ENCODE results near the gene PTPRN2. TPM values are rescaled to one million over a fixed set of nuclear protein-coding genes. Genes with fewer than 3 reads are reported as not detected.

PTPRN2 gene
- total RNA-seq, 1 donor from 2014 or later, result 15.4 TPM

DNA sequence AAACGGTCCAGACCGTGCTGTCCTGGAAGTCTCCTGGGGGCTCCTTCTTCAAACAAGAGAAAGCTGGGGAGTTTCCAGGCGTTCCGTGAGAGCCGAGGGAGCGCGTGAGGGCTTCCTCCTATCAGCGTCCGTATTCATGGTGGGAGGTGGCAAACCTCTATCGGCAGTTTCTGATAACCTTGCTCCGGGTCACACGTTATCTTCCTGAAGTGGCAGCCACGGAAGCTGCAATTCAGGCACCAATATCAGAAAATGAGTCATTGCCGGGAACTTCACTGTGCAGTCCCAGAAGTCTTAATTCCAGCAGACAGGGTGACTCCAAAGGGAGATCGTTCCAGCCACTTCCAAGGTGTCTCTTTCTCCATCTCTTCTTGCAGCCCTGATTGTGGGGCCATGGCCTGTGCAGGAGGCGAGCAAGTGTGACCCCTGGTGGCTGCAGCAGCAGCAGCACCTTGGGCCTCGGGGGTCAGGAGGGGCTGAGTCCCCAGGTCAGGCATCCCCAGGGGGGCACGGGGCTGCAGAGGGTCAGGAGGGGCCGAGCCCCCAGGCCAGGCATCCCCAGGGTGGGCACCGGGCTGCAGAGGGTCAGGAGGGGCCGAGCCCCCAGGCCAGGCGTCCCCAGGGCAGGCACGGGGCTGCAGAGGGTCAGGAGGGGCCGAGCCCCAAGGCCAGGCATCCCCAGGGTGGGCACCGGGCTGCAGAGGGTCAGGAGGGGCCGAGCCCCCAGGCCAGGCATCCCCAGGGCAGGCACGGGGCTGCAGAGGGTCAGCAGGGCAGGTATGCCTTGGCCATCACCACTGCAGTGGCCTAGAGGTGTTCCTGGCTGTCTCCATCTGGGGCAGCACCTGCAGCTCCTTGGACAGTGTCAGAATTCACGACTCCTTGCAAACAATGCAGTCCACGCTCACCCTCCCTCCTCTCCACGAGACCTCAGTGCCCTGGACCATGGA is 712.1 kb downstream of the PTPRN2 start:
- H3K36me3 Mint-ChIP-seq, result no peaks in the 10 kb centered on the region
- TF ChIP-seq, protein P1, sequence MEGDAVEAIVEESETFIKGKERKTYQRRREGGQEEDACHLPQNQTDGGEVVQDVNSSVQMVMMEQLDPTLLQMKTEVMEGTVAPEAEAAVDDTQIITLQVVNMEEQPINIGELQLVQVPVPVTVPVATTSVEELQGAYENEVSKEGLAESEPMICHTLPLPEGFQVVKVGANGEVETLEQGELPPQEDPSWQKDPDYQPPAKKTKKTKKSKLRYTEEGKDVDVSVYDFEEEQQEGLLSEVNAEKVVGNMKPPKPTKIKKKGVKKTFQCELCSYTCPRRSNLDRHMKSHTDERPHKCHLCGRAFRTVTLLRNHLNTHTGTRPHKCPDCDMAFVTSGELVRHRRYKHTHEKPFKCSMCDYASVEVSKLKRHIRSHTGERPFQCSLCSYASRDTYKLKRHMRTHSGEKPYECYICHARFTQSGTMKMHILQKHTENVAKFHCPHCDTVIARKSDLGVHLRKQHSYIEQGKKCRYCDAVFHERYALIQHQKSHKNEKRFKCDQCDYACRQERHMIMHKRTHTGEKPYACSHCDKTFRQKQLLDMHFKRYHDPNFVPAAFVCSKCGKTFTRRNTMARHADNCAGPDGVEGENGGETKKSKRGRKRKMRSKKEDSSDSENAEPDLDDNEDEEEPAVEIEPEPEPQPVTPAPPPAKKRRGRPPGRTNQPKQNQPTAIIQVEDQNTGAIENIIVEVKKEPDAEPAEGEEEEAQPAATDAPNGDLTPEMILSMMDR (conservative IDR thresholded peaks at IDR 0.05), result peak; percentile 87
- no peaks in the 10 kb centered on the region for H3K9me3 Mint-ChIP-seq
- no peak for DNase-seq (ENCODE audit: extremely low spot score, unreplicated experiment)
- H3K4me3 Mint-ChIP-seq, result no peak overlapping the region
- no peaks in the 10 kb centered on the region for H3K27me3 Mint-ChIP-seq
- peak overlapping the region; percentile 1 for H3K27ac Mint-ChIP-seq
- H3K4me1 Mint-ChIP-seq (ENCODE audit: unreplicated experiment), result peaks cover 3% of the 10 kb centered on the region

- Mint-ChIP-seq H3K4me3 (no peak overlapping the region), H3K36me3 (no peaks in the 10 kb centered on the region), H3K27ac (peak overlapping the region; percentile 1), H3K4me1 (ENCODE audit: unreplicated experiment) (peaks cover 3% of the 10 kb centered on the region), H3K27me3 (no peaks in the 10 kb centered on the region), H3K9me3 (no peaks in the 10 kb centered on the region)
- TF ChIP-seq, protein P1 (conservative IDR thresholded peaks at IDR 0.05), result no peak
- DNase-seq (ENCODE audit: extremely low spot score, unreplicated experiment), result no peak
Observed at GRCh38 chr7:157874870-157875229, 712.8 kb downstream of the PTPRN2 start.

- Mint-ChIP-seq H3K36me3 (no peaks in the 10 kb centered on the region), H3K9me3 (no peaks in the 10 kb centered on the region), H3K27ac (peak overlapping the region; percentile 1), H3K4me1 (ENCODE audit: unreplicated experiment) (peaks cover 3% of the 10 kb centered on the region), H3K27me3 (no peaks in the 10 kb centered on the region), H3K4me3 (no peak overlapping the region)
- no peak for DNase-seq (ENCODE audit: extremely low spot score, unreplicated experiment)
- TF ChIP-seq, protein P1 (conservative IDR thresholded peaks at IDR 0.05), result no peak
Observed at GRCh38 chr7:157874208-157874816, 713.3 kb downstream of the PTPRN2 start.

DNA sequence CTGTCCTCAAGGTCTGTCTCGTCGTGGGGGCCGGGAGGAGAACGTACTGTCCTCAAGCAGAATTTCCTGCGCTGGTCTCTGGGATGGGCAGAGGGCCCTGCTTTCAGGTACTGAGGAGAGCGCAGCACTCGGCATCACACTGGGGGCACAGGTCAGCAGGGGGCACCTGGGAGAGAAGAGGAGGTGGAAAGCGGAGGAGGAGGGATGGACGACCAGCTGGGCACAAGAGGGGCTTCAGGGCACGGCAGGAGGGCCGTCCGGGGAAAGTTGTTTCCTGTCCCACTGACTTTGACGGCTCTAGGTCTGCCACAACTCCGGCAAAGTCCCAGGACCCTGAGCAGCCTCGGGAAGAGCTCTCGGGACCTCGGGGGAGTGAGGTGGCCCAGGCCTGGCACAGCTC is 714.0 kb downstream of the PTPRN2 start:
- TF ChIP-seq, protein P1 (conservative IDR thresholded peaks at IDR 0.05), result no peak
- no peaks in the 10 kb centered on the region for H3K9me3 Mint-ChIP-seq
- H3K4me1 Mint-ChIP-seq (ENCODE audit: unreplicated experiment), result peaks cover 3% of the 10 kb centered on the region
- H3K4me3 Mint-ChIP-seq, result no peak overlapping the region
- H3K36me3 Mint-ChIP-seq, result no peaks in the 10 kb centered on the region
- no peak for DNase-seq (ENCODE audit: extremely low spot score, unreplicated experiment)
- H3K27me3 Mint-ChIP-seq, result no peaks in the 10 kb centered on the region
- no peak overlapping the region for H3K27ac Mint-ChIP-seq

DNA sequence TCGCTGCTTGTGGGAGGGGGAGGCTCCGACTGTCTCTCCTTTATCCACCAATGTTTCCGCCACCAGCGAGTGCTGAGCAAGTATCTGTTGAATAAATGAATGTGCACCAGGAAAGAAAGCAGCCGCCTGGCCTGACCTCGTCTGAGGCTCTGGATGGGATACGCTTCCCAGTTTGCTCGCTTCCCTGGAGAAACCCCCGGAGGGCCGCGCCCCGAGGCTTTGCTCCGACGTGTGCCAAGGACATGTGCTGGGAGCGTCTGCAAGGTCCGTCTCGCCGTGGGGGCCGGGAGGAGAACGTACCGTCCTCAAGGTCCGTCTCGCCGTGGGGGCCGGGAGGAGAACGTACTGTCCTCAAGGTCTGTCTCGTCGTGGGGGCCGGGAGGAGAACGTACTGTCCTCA is 714.4 kb downstream of the PTPRN2 start:
- no peak for DNase-seq (ENCODE audit: extremely low spot score, unreplicated experiment)
- TF ChIP-seq, protein P1 (conservative IDR thresholded peaks at IDR 0.05), result no peak
- no peaks in the 10 kb centered on the region for H3K9me3 Mint-ChIP-seq
- no peaks in the 10 kb centered on the region for H3K36me3 Mint-ChIP-seq
- no peaks in the 10 kb centered on the region for H3K27me3 Mint-ChIP-seq
- H3K27ac Mint-ChIP-seq, result no peak overlapping the region
- H3K4me3 Mint-ChIP-seq, result no peak overlapping the region
- H3K4me1 Mint-ChIP-seq (ENCODE audit: unreplicated experiment), result peaks cover 3% of the 10 kb centered on the region

Data from type B pancreatic cell (in vitro differentiated cells).